Renal pelvis (tissue), 4 donors: ENCODE results near the gene PPP1R9B. TPM values are rescaled to one million over a fixed set of nuclear protein-coding genes. Genes with fewer than 3 reads are reported as not detected.

ENCODE experiments used
- DNase-seq: peaks from one replicate; pipeline ENCODE4 v3.0.0-alpha.2; 2013
- polyA plus RNA-seq, 3 donors: library from polyadenylated mRNA; unstranded; fragments of 120-200 nt; gene quantifications; one replicate each; pipeline ENCODE4 v1.2.1, GENCODE V29; 2013; ENCODE audit not compliant: insufficient read length in 3 of 3

PPP1R9B gene
- polyA plus RNA-seq, 3 donors, result 47.5 to 56.9 (median 49.6) TPM

DNA sequence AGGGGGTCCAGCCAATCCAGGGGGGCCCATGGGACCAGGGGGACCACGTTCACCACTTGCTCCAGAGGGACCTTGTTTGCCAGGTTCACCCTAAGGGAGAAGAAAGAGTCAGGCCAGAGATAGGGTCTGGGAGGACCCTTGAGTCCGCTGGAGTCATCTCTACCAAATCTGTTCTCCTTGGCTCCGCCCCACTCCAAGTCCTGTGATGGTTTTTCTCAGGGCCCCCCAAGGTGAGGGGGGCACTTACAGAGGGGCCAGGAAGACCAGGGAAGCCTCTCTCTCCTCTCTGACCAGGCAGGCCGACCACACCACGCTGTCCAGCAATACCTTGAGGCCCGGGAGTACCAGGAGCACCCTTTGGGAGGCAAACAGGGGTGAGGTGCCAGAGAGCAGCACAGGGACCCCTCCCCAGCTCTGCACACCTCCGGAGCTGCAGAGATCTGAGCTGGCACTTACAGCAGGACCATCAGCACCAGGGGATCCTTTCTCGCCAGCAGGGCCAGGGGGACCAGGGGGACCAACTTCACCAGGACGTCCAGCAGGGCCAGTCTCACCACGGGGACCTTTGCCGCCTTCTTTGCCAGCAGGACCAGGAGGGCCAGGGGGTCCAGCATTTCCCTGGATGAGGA, 38.6 kb upstream of the PPP1R9B start:
- no peak for DNase-seq

GRCh38 chr17:50188531-50188920, 38.0 kb upstream of the PPP1R9B start:
- no peak for DNase-seq

DNA sequence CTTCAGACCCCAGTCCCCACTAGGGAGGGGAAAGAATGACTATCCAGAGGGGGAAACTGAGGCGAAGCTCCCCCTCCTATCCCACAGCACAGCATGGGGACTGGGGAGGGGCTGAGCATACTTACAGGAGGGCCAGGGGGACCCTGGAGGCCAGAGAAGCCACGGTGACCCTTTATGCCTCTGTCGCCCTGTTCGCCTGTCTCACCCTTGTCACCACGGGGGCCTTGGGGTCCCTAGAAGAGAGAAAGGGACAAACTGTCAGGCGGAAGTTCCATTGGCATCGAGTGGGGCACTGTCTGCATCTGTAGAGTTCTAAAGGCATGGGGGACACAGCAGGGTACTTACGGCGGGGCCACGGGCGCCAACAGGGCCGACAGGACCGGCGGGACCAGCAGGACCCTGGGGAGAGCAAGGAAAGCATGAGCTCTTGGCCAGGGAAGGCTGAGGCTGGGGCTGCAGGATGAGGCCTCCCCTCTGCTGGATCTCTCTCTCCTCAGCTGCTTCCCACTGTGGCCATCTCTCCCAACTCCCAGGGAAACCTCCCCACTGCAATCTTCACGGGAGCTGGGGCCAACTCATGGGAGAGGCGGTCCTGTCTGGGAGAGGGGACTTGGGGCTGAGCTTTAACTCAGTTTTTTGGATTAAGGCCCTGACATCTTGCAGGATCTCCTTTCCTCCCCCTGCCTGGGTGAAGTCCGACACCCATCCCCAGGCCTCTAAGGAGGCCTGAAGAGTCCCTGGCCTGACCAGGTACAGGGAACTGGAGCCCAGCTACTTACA, 37.5 kb upstream of the PPP1R9B start:
- no peak for DNase-seq

DNA sequence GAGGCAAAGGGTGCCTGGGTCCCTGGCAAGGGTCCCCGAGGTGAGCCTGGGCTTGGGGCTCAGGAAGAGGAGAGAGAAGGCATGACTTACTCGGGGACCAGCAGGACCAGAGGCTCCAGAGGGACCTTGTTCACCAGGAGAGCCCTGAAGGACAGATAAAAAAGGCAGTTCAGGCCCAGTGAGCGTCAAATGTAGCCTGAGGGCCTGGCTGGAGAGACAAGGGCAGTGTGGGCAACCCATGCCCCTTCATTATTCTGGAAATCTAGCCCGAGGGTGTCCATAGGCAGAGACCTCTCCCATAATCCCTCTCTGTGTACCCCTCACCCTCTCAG, 36.9 kb upstream of the PPP1R9B start:
- no peak for DNase-seq

- no peak for DNase-seq
Measured at GRCh38 chr17:50186661-50187393, 36.4 kb upstream of the PPP1R9B start.

DNA sequence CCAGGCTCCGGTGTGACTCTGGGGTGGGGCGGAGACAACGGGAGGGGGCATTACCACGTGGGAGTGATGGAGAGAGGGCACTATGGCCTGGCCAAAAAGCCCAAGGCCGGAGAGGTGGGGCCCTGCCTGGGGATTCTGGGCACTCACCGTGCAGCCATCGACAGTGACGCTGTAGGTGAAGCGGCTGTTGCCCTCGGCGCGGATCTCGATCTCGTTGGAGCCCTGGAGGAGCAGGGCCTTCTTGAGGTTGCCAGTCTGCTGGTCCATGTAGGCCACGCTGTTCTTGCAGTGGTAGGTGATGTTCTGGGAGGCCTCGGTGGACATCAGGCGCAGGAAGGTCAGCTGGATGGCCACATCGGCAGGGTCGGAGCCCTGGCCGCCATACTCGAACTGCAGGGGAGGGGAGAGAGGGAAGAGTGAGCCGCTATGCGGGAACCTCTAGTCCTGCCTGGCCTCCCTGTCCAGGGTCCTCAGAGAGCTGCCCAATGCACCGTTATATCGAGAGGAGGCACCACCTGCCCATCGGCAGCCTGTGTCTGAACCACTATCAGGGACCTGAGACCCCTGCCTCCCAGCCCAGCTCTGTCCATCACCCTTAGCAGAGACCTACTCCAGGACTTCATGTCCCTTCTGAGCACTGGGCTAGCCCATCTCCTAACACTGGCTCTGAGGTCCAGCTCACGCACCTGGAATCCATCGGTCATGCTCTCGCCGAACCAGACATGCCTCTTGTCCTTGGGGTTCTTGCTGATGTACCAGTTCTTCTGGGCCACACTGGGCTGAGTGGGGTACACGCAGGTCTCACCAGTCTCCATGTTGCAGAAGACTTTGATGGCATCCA, 35.4 kb upstream of the PPP1R9B start:
- no peak for DNase-seq

DNA sequence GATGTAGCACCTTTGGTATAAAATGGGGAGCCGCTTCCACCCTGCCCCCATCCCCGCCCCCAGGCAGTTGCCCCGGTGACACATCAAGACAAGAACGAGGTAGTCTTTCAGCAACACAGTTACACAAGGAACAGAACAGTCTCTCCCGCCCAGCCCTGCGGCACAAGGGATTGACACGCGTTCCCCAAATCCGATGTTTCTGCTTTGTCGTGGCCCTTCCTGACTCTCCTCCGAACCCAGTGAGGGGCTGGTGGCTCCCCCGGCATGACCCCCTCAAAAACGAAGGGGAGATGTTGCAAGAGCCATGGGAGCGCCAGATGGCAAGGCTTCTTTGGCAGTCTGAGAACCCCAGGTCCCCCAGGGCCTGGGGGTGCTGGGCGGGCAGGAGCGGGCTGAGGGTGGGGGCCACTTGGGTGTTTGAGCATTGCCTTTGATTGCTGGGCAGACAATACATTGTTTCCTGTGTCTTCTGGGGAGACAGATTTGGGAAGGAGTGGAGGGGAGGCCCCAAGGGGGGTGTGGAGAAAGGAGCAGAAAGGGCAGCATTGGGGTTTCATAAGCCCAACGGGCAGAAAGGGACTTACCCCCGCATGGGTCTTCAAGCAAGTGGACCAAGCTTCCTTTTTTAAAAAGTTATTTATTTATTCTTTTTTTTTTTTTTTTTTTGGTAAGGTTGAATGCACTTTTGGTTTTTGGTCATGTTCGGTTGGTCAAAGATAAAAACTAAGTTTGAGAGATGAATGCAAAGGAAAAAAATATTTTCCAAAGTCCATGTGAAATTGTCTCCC, 34.3 kb upstream of the PPP1R9B start:
- no peak for DNase-seq

GRCh38 chr17:50184064-50184463, 33.6 kb upstream of the PPP1R9B start:
- DNase-seq, result no peak

GRCh38 chr17:50183421-50183994, 33.0 kb upstream of the PPP1R9B start:
- DNase-seq, result no peak

DNA sequence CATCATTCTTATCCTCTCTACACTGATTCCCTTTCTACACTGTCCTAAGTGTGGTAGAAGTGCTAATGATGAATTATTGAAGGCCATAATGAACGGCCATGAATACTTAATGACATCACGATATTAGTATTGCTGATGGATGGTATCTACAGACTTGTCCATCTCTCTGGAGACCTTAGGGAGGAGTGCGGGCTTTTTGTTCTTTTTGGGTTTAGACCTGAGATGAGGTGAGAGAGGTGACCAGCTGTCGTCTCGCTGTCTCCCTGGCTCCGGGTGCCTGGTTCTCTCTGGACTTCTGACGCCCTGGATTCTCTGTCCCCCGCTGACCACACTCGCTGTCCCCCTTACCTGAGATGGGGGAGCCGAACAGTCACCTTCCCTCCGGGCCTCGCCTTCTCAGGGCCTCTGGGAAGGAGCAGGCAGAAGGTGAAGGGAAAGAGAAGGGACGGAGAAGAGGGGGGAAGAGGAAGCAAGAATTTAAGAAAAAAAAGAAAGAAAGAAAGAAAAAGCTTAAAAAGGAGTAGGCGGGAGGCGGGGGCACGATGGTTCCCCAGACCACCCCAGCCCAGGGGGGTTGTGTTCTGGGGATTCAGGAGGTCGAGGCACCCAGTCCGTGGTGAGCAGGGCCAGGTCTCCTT, 32.4 kb upstream of the PPP1R9B start:
- no peak for DNase-seq

DNA sequence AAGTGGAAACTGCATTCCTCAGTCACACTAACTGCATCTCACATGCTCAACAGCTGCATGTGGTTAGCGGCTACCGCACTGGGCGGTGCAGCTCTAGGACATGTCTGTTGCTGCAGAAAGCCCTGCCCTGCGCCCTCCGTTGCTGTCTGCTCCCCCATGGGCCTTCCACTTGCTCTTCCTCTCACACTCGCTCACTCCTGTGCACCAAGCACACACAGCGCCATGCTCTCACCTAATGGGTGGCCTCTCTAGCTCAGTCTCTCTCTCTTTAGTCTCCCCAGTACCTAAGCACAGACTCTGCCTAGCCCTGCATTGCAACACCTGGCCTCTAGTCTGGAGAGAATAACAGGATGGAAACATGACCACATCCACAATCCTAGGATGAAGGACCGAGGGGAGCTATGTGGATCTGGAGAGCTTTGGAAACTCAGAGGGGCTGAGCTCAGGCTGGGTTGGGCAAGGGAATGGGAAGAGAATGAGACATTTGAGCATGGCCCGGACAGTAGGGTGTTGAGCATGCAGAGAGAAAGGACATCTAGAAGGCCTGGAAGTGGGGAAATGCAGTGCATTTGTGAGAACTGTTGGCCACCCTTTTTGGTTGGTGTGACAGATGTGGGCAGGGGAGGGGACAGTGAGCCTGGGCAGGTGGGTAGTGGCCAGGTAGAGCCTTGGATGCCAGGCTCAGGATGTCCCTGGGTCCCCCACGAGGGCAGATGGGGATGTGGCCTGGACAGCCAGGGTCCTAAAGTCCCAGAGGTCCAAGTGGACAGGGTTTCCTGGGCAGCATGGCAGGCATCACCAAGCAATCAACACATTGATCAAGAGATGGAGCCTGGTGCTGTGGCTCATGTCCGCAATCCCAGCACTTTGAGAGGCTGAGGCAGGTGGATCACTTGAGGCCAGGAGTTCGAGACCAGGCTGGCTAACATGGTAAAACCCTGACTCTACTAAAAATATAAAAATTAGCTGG, 31.4 kb upstream of the PPP1R9B start:
- DNase-seq, result no peak

DNA sequence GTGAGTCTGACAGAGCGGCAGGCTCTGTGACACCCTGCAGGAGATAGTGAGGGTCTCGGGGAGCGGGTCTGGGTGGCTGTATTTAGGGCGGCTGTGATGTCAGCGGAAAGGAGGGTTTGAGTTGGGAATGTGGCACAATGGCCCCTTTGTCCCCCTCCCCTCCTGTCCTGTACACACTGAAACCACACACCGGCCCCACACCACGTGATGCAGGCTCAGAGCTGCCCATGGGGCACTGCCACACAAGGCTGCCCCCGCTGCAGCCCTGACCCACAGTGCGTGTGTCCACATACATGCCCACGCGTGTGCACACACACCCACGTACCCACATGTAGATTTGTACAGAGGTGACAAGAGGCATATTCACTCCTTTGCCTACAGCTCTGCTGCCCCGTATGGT, 30.7 kb upstream of the PPP1R9B start:
- DNase-seq, result no peak

DNA sequence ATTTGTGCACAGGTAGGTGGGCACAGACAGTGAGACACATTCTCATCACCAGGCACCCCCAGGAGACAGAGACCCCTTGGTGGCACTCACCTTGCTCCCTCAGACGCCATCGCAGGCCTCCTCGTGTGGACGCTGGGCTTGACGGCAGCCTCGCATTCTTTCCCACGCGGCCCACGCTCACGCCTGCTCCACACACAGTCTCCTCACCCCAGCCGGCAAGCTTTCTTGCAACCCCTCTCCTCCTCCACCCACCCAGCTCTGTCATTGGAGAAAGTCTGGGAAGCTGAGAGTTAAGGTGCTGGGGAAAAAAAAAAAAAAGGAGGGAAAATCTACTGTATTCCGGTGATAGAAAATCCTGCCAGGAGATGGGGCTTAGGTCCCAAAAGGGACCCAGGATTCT, 30.1 kb upstream of the PPP1R9B start:
- DNase-seq, result no peak

DNA sequence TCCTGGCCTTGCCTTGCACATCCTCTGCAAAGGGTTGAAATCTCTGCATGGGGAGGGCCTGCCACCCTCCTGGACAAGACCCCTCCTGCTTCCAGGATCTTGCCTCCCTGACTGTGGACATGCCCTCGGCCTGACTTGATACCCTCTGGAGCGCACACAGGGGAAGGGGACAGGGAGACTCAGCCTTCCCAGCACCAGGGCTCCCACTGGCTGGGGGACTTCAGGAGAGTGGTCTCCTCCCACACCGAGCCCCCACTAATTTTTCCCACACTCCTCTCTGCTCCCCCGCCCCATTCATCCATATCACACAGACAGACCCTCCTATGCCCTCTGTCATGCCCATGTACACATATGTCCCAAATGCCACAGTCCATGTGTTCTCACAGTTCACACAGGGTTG, 29.6 kb upstream of the PPP1R9B start:
- no peak for DNase-seq

DNA sequence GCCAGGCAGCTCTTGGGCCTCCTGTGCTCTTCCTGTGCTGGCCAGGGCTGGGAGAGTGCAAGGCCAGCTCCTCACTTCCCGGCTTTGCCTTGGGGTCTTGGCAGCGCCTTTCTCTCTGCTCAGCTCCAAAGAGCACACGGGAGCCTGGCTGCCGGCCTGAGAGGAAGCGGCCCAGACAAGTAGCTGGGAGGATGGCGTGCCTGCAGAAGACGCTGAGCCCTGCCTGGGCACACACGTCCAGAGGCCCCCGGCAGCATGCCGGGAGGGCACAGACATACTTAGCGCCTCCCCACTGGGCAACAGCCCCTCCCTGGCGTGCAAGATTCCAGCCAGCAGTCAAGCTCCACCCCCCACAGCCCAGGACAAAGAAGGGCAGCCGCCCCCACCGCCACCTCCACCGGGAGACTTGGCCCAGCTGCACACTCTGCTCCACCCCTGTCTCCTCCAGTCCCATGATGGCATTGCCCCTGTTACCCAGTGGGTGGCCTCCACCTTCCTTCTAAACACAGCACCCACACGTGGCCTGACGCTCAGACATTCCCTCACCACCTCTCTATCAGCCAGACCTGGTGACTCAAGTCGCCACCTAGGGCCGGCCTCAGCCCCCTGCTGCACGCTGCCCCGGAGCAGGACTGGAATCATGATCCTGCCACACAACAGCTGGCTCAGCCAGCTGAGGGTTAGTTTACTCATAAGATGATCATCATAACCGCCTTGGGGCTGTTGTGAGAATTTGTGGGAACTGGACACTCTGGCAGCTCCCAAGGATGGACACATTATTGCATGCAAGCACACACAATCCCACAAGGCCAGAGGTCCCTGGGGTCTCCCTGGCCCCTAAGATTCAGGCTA, 27.7 kb upstream of the PPP1R9B start:
- DNase-seq, result no peak

GRCh38 chr17:50177476-50177875, 27.0 kb upstream of the PPP1R9B start:
- no peak for DNase-seq

DNA sequence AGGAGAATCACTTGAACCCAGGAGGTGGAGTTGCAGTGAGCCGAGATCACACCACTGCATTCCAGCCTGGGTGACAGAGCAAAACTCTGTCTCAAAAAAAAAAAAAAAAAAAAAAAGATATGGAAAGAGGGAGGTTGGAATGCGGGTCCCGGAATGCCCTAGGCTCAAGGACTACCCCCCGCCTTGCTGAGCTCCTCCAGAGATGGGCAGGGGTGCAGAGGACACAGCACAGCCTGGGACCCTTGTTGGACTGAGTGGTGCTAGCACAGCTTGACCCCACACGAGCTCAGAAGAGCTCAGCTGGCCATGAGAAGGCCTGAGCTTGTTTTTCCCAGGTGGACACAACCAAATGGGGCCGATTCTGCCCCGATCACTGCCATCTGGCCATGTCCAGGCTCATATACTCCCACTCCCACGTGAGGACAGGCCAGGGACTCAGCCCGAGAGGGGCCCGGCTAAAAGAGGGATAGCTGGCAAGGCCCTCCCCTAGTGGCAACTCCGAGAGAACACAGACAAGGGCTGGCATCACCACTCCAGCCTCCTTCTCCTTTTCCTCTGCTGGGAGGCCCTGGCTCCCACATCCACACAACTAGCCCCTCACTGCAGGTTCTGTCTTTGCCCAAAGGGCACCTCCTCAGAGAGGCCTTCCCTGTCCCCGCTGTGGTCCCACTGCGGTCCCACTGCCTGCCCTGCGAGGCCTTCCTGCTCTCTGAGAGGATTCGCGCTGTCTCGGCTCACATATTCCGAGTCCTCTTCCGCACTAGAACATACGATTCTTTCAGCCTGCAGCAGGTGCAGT, 26.3 kb upstream of the PPP1R9B start:
- DNase-seq, result no peak
